GM12801 (cell line): ENCODE data around the gene MTLN.

Experiments
- CTCF ChIP-seq: IDR thresholded peaks from one replicate; pipeline ENCODE4 v1.5.1; 2011; ENCODE audit warnings: control low read depth; ENCODE audit not compliant: insufficient read length; ENCODE audit errors: extremely low read depth

The MTLN gene

GRCh38 chr2:110215091-110215490 lies 2.7 kb upstream of the MTLN start:
- no peak for TF ChIP-seq CTCF

GRCh38 chr2:110205660-110206455 lies 6.5 kb downstream of the MTLN start:
- TF ChIP-seq CTCF = no peak

GRCh38 chr2:110204408-110205385 lies 7.7 kb downstream of the MTLN start, which contains the start of gene NPHP1:
Gene NPHP1, minus strand, starts transcription at chr2:110205013. Its CDS starts 45 bp downstream, at chr2:110204968.
- no peak for TF ChIP-seq CTCF

GRCh38 chr2:110198016-110198415 lies 14.3 kb downstream of the MTLN start:
- no peak for TF ChIP-seq CTCF

GRCh38 chr2:110197452-110197851 lies 14.9 kb downstream of the MTLN start:
- no peak for TF ChIP-seq CTCF

- no peak for TF ChIP-seq CTCF
Measured at GRCh38 chr2:110182449-110182848, 29.9 kb downstream of the MTLN start.

- no peak for TF ChIP-seq CTCF
Measured at GRCh38 chr2:110180036-110180435, 32.3 kb downstream of the MTLN start.
